ENCODE measurements around the gene XRCC5.

The XRCC5 gene

GRCh38 chr2:216159144-216159543 lies 50.0 kb downstream of the XRCC5 start:
- DNase-seq (ENCODE audit: low spot score), result no peak

GRCh38 chr2:216159646-216160045 lies 50.5 kb downstream of the XRCC5 start:
- DNase-seq (ENCODE audit: low spot score), result no peak

GRCh38 chr2:216160786-216161185 lies 51.6 kb downstream of the XRCC5 start:
- DNase-seq (ENCODE audit: low spot score), result no peak

GRCh38 chr2:216161967-216162366 lies 52.8 kb downstream of the XRCC5 start:
- DNase-seq (ENCODE audit: low spot score), result no peak

- DNase-seq (ENCODE audit: low spot score), result no peak
Measured at GRCh38 chr2:216163518-216163917, 54.4 kb downstream of the XRCC5 start.

- DNase-seq (ENCODE audit: low spot score), result no peak
Measured at GRCh38 chr2:216164087-216164486, 54.9 kb downstream of the XRCC5 start.

GRCh38 chr2:216164576-216164975 lies 55.4 kb downstream of the XRCC5 start:
- DNase-seq (ENCODE audit: low spot score), result no peak

GRCh38 chr2:216165711-216166110 lies 56.6 kb downstream of the XRCC5 start:
- DNase-seq (ENCODE audit: low spot score), result no peak

GRCh38 chr2:216169087-216169486 lies 59.9 kb downstream of the XRCC5 start:
- DNase-seq (ENCODE audit: low spot score), result no peak

- no peak for DNase-seq (ENCODE audit: low spot score)
Measured at GRCh38 chr2:216170076-216170763, 61.1 kb downstream of the XRCC5 start.

- no peak for DNase-seq (ENCODE audit: low spot score)
Measured at GRCh38 chr2:216171011-216171410, 61.9 kb downstream of the XRCC5 start.

GRCh38 chr2:216172493-216172892 lies 63.3 kb downstream of the XRCC5 start:
- DNase-seq (ENCODE audit: low spot score), result no peak

GRCh38 chr2:216179015-216179414 lies 69.9 kb downstream of the XRCC5 start:
- no peak for DNase-seq (ENCODE audit: low spot score)

GRCh38 chr2:216181351-216181750 lies 72.2 kb downstream of the XRCC5 start:
- no peak for DNase-seq (ENCODE audit: low spot score)

GRCh38 chr2:216181953-216182461 lies 72.9 kb downstream of the XRCC5 start:
- DNase-seq (ENCODE audit: low spot score), result no peak

GRCh38 chr2:216183462-216183861 lies 74.3 kb downstream of the XRCC5 start:
- DNase-seq (ENCODE audit: low spot score), result no peak

GRCh38 chr2:216188559-216188850 lies 79.4 kb downstream of the XRCC5 start:
- no peak for DNase-seq (ENCODE audit: low spot score)

- no peak for DNase-seq (ENCODE audit: low spot score)
Measured at GRCh38 chr2:216188956-216189355, 79.8 kb downstream of the XRCC5 start.

- DNase-seq (ENCODE audit: low spot score), result no peak
Measured at GRCh38 chr2:216189410-216189809, 80.3 kb downstream of the XRCC5 start.

- DNase-seq (ENCODE audit: low spot score), result no peak
Measured at GRCh38 chr2:216192181-216192580, 83.0 kb downstream of the XRCC5 start.

- DNase-seq (ENCODE audit: low spot score), result no peak
Measured at GRCh38 chr2:216192931-216193330, 83.8 kb downstream of the XRCC5 start.

- DNase-seq (ENCODE audit: low spot score), result no peak
Measured at GRCh38 chr2:216194013-216194412, 84.9 kb downstream of the XRCC5 start.

- no peak for DNase-seq (ENCODE audit: low spot score)
Measured at GRCh38 chr2:216194561-216194960, 85.4 kb downstream of the XRCC5 start.

- DNase-seq (ENCODE audit: low spot score), result no peak
Measured at GRCh38 chr2:216195565-216196029, 86.4 kb downstream of the XRCC5 start.

All from iPS-NIHi11 (cell line).